ENCODE results near the gene CCNK.

Gene CCNK

DNA sequence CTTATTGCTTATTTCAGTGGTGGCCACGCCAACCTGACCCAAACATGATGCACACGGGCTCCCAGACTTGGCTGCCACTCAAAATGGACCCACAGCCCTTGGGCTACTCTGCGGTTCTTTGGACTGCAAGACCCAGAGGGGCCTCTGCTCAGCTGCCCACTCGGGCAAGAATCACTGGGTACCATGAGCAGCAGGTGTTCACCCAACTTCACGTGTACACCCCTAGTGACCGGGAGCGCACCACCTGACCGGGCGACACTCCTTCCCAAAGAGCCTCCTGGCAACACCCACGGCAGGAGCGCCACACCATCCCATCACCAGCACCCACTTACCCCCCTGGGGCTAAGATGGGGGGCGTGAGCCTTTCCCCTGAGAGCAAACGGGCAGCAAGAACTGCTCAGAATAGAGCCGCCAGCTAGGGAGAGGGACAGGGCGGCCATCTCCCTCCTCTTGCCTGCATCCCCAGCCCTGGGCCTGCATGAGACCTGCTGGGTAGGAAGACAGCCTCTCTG lies 32.0 kb downstream of the CCNK start:
- Histone ChIP-seq H3K9me3 (ENCODE audit: insufficient read depth, low read length) (no peaks in the 10 kb centered on the region), H4K20me1 (ENCODE audit: low read depth, low read length) (no peaks in the 10 kb centered on the region), H3K36me3 (ENCODE audit: low read length) (no peaks in the 10 kb centered on the region), H3F3A (ENCODE audit: insufficient read depth) (no peaks in the 10 kb centered on the region), H3K27me3 (ENCODE audit: low read length) (no peaks in the 10 kb centered on the region), H2AFZ (ENCODE audit: low read depth, low read length, severe bottlenecking) (no peak overlapping the region), H3K9me2 (replicated peaks; ENCODE audit: insufficient read depth, low read length) (no peaks in the 10 kb centered on the region), H3K4me3 (ENCODE audit: insufficient read depth, low read length, poor library complexity, severe bottlenecking) (no peak overlapping the region), H3K79me2 (ENCODE audit: insufficient read depth, low read length) (no peaks in the 10 kb centered on the region), H3K9ac (ENCODE audit: low read length) (no peak overlapping the region), H3K4me2 (ENCODE audit: low read depth, low read length, poor library complexity, severe bottlenecking) (no peak overlapping the region), H3K27ac (ENCODE audit: low read depth, low read length) (no peak overlapping the region)
- no peak for TF ChIP-seq EZH2phosphoT487 (conservative IDR thresholded peaks at IDR 0.05; ENCODE audit: low read length)
- TF ChIP-seq, protein P1, sequence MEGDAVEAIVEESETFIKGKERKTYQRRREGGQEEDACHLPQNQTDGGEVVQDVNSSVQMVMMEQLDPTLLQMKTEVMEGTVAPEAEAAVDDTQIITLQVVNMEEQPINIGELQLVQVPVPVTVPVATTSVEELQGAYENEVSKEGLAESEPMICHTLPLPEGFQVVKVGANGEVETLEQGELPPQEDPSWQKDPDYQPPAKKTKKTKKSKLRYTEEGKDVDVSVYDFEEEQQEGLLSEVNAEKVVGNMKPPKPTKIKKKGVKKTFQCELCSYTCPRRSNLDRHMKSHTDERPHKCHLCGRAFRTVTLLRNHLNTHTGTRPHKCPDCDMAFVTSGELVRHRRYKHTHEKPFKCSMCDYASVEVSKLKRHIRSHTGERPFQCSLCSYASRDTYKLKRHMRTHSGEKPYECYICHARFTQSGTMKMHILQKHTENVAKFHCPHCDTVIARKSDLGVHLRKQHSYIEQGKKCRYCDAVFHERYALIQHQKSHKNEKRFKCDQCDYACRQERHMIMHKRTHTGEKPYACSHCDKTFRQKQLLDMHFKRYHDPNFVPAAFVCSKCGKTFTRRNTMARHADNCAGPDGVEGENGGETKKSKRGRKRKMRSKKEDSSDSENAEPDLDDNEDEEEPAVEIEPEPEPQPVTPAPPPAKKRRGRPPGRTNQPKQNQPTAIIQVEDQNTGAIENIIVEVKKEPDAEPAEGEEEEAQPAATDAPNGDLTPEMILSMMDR (IDR thresholded peaks at IDR 0.05; ENCODE audit: insufficient read depth, low read length, poor library complexity, severe bottlenecking) = no peak

DNA sequence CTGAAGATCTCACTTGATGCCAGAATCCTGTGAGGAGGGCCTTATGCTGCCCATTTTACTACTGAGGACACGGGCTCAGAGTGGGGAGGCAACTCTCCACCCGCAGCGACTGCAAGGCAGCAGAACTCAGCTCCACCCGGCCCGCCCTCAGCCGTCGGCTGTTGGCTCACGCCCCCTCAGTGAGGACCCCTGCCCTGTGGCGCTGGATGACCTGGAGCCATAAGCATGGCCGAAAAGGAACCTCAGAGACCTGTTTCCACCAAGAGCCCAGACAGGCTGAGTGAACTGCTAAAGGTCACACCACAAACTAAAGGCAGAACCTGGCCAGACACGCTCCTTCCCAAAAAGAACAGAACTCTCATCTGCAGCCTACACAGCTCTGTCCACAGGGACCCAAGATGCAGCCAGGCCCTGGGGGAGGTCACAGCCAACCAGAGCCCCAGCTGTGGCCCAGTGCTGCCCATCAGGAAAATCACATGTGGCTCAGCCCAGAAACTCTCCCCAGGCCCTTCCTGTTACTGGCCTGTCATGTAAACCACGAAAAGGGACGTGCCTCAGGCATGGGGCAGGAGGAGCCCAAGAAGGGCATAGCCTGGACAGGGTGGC lies 32.8 kb downstream of the CCNK start:
- no peaks in the 10 kb centered on the region for H3K9me2 ChIP-seq (replicated peaks; ENCODE audit: insufficient read depth, low read length)
- no peaks in the 10 kb centered on the region for H3K36me3 ChIP-seq (ENCODE audit: low read length)
- H3K9ac ChIP-seq (ENCODE audit: low read length) = no peak overlapping the region
- H3K9me3 ChIP-seq (ENCODE audit: insufficient read depth, low read length) = no peaks in the 10 kb centered on the region
- no peak overlapping the region for H3K4me2 ChIP-seq (ENCODE audit: low read depth, low read length, poor library complexity, severe bottlenecking)
- H2AFZ ChIP-seq (ENCODE audit: low read depth, low read length, severe bottlenecking) = no peak overlapping the region
- no peaks in the 10 kb centered on the region for H3K27me3 ChIP-seq (ENCODE audit: low read length)
- no peaks in the 10 kb centered on the region for H3K79me2 ChIP-seq (ENCODE audit: insufficient read depth, low read length)
- H4K20me1 ChIP-seq (ENCODE audit: low read depth, low read length) = no peaks in the 10 kb centered on the region
- no peaks in the 10 kb centered on the region for H3F3A ChIP-seq (ENCODE audit: insufficient read depth)
- TF ChIP-seq, protein P1 (IDR thresholded peaks at IDR 0.05; ENCODE audit: insufficient read depth, low read length, poor library complexity, severe bottlenecking) = no peak
- TF ChIP-seq EZH2phosphoT487 (conservative IDR thresholded peaks at IDR 0.05; ENCODE audit: low read length) = no peak
- no peak overlapping the region for H3K4me3 ChIP-seq (ENCODE audit: insufficient read depth, low read length, poor library complexity, severe bottlenecking)
- H3K27ac ChIP-seq (ENCODE audit: low read depth, low read length) = no peak overlapping the region

DNA sequence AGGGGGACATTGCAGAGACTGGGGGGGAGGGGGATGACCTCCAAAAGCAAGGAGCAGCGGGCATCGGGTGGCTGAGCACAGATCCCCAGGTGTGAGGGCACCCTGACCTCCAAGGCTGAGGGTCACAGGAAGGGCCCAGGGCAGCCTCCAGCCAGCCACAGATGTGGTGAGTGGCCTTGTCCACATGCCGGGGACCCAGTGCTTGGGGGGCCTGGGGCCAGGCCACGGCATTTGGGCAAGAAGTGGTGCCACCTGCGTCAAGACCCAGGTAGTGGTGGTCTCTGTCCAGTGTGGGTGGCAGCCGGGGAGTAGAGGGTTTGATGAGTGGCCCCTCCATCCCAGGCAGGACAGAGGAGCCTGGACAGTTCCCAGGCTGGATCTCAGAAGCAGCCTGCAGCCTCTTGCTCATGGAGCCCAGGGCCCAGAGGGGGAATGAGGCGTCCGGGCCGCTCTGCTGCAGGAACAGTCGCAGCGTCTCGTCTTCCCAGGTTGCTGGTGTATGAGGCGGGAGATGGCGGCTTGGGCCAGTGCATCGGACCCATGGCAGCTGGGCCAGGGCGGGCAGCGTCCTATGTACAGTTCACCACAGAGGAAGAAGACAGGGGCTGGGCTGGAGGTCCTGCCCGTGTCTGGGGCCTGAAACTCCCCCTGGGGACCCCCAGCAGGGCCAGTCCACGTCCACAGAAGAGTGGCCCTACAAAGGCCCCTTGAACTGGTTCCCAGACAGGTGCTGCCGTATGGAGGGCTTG lies 33.5 kb downstream of the CCNK start:
- H3K9me3 ChIP-seq (ENCODE audit: insufficient read depth, low read length) = no peaks in the 10 kb centered on the region
- H3K36me3 ChIP-seq (ENCODE audit: low read length) = no peaks in the 10 kb centered on the region
- H3K4me2 ChIP-seq (ENCODE audit: low read depth, low read length, poor library complexity, severe bottlenecking) = no peak overlapping the region
- no peak for TF ChIP-seq EZH2phosphoT487 (conservative IDR thresholded peaks at IDR 0.05; ENCODE audit: low read length)
- TF ChIP-seq, protein P1 (IDR thresholded peaks at IDR 0.05; ENCODE audit: insufficient read depth, low read length, poor library complexity, severe bottlenecking) = no peak
- no peaks in the 10 kb centered on the region for H3K79me2 ChIP-seq (ENCODE audit: insufficient read depth, low read length)
- no peaks in the 10 kb centered on the region for H4K20me1 ChIP-seq (ENCODE audit: low read depth, low read length)
- H3K27ac ChIP-seq (ENCODE audit: low read depth, low read length) = no peak overlapping the region
- no peak overlapping the region for H2AFZ ChIP-seq (ENCODE audit: low read depth, low read length, severe bottlenecking)
- no peaks in the 10 kb centered on the region for H3F3A ChIP-seq (ENCODE audit: insufficient read depth)
- no peaks in the 10 kb centered on the region for H3K27me3 ChIP-seq (ENCODE audit: low read length)
- no peak overlapping the region for H3K4me3 ChIP-seq (ENCODE audit: insufficient read depth, low read length, poor library complexity, severe bottlenecking)
- H3K9ac ChIP-seq (ENCODE audit: low read length) = no peak overlapping the region
- H3K9me2 ChIP-seq (replicated peaks; ENCODE audit: insufficient read depth, low read length) = no peaks in the 10 kb centered on the region

All from SU-DHL-6 (cell line).